Measurements from ENCODE around the gene COL6A5.

- TF ChIP-seq ZNF720 (CRISPR knock-in tag; IDR thresholded peaks at IDR 0.05) = no peak
- TF ChIP-seq POLR2A (IDR thresholded peaks at IDR 0.05; ENCODE audit: insufficient read depth in 1 of 2, low read depth in 2 of 2, low read length in 2 of 2) = no peak
- TF ChIP-seq TOE1 (CRISPR knock-in tag; IDR thresholded peaks at IDR 0.05) = no peak
- no peak for TF ChIP-seq ARID5B (CRISPR knock-in tag; IDR thresholded peaks at IDR 0.05)
- TF ChIP-seq HDAC2 (CRISPR knock-in tag; IDR thresholded peaks at IDR 0.05) = no peak
- no peak for TF ChIP-seq NR2F1 (CRISPR knock-in tag; IDR thresholded peaks at IDR 0.05)
- TF ChIP-seq ZFP37 (CRISPR knock-in tag; IDR thresholded peaks at IDR 0.05; ENCODE audit: borderline replicate concordance) = no peak
- no peak for TF ChIP-seq ZNF562 (CRISPR knock-in tag; IDR thresholded peaks at IDR 0.05; ENCODE audit: borderline replicate concordance)
- no peak for TF ChIP-seq ZBTB33 (CRISPR knock-in tag; IDR thresholded peaks at IDR 0.05)
- no peak for TF ChIP-seq SIN3B (IDR thresholded peaks at IDR 0.05; ENCODE audit: low read length)
- no peak for TF ChIP-seq ELK4 (CRISPR knock-in tag; IDR thresholded peaks at IDR 0.05; ENCODE audit: borderline replicate concordance)
- no peak for TF ChIP-seq TAF1 (CRISPR knock-in tag; IDR thresholded peaks at IDR 0.05)
- no peak for TF ChIP-seq POLR2AphosphoS2 (IDR thresholded peaks at IDR 0.05; ENCODE audit: low read depth, low read length)
These were observed 142.8 kb downstream of the COL6A5 start for GRCh38 chr3:130488288-130488687.
